DOHH2 (cell line): ENCODE results near the gene VPS37C.

ENCODE experiments used
- H3F3A ChIP-seq: fragments of 200-600 bp; sonication (generic), shearing (Covaris generic); 2 replicates; pipeline ENCODE4 v1.6.0; 2016; ENCODE audit warnings: antibody characterized with exemption, mild to moderate bottlenecking; ENCODE audit not compliant: control insufficient read depth, insufficient read depth
- H3K27ac ChIP-seq: fragments of 200-600 bp; sonication (generic); 2 replicates; pipeline ENCODE4 v1.5.1; 2014; ENCODE audit warnings: low read depth, mild to moderate bottlenecking, low read length, moderate library complexity
- H3K27me3 ChIP-seq: fragments of 200-600 bp; sonication (generic); 2 replicates; pipeline ENCODE4 v1.6.1; 2014; ENCODE audit warnings: mild to moderate bottlenecking, low read length, mixed read lengths; ENCODE audit not compliant: control insufficient read depth
- H3K36me3 ChIP-seq: fragments of 200-600 bp; sonication (generic); 2 replicates; pipeline ENCODE4 v1.6.1; 2014; ENCODE audit warnings: mild to moderate bottlenecking, low read length, moderate library complexity, mixed read lengths; ENCODE audit not compliant: control insufficient read depth
- H3K4me1 ChIP-seq: fragments of 200-600 bp; sonication (generic); 2 replicates; pipeline ENCODE4 v1.6.1; 2014; ENCODE audit warnings: mild to moderate bottlenecking, low read length, mixed read lengths; ENCODE audit not compliant: control insufficient read depth
- H3K4me2 ChIP-seq: fragments of 200-600 bp; sonication (generic); 2 replicates; pipeline ENCODE4 v1.6.0; 2014; ENCODE audit warnings: mild to moderate bottlenecking, low read length, moderate library complexity
- H3K4me3 ChIP-seq: fragments of 200-600 bp; sonication (generic); 2 replicates; pipeline ENCODE4 v1.5.1; 2014; ENCODE audit warnings: mild to moderate bottlenecking, low read length, mixed read lengths
- H3K79me2 ChIP-seq: fragments of 200-600 bp; sonication (generic); 2 replicates; pipeline ENCODE4 v1.6.1; 2014; ENCODE audit warnings: mild to moderate bottlenecking, low read length, mixed read lengths; ENCODE audit not compliant: control insufficient read depth
- H3K9me2 ChIP-seq: fragments of 200-600 bp; sonication (generic); replicated peaks from 2 replicates; pipeline ENCODE4 v1.6.1; 2014; ENCODE audit warnings: mild to moderate bottlenecking, low read length, mixed read lengths; ENCODE audit not compliant: control insufficient read depth
- H3K9me3 ChIP-seq: fragments of 200-600 bp; sonication (generic); 2 replicates; pipeline ENCODE4 v1.6.1; 2014; ENCODE audit warnings: antibody characterized with exemption, low read length, mixed read lengths; ENCODE audit not compliant: control insufficient read depth, insufficient read depth
- H4K20me1 ChIP-seq: fragments of 200-600 bp; sonication (generic); 2 replicates; pipeline ENCODE4 v1.6.0; 2014; ENCODE audit warnings: low read depth, mild to moderate bottlenecking, antibody characterized with exemption, low read length, moderate library complexity; ENCODE audit not compliant: control insufficient read depth, insufficient read depth
- EZH2phosphoT487 ChIP-seq: fragments of 200-600 bp; sonication (generic); IDR thresholded peaks from 2 replicates; pipeline ENCODE4 v1.6.1; 2017; ENCODE audit warnings: borderline replicate concordance, mild to moderate bottlenecking, antibody characterized with exemption, low read length, moderate library complexity, mixed read lengths
- TF ChIP-seq, protein P1 (sequence below): fragments of 200-600 bp; sonication (generic); IDR thresholded peaks from one replicate; pipeline ENCODE4 v1.5.1; 2014; ENCODE audit warnings: antibody characterized with exemption, mild to moderate bottlenecking, low read depth, low read length; ENCODE audit not compliant: poor library complexity, severe bottlenecking

The VPS37C gene

GRCh38 chr11:61157743-61158142, 3.5 kb downstream of the VPS37C start:
- H3K9me2 ChIP-seq, result no peaks in the 10 kb centered on the region
- H3K4me2 ChIP-seq, result no peak overlapping the region
- peaks cover 10% of the 10 kb centered on the region for H3K36me3 ChIP-seq
- no peak overlapping the region for H3K27ac ChIP-seq
- H3K4me1 ChIP-seq, result peaks cover 35% of the 10 kb centered on the region
- no peak overlapping the region for H3K4me3 ChIP-seq
- H3F3A ChIP-seq, result peaks cover 23% of the 10 kb centered on the region
- H4K20me1 ChIP-seq, result no peaks in the 10 kb centered on the region
- TF ChIP-seq, protein P1, sequence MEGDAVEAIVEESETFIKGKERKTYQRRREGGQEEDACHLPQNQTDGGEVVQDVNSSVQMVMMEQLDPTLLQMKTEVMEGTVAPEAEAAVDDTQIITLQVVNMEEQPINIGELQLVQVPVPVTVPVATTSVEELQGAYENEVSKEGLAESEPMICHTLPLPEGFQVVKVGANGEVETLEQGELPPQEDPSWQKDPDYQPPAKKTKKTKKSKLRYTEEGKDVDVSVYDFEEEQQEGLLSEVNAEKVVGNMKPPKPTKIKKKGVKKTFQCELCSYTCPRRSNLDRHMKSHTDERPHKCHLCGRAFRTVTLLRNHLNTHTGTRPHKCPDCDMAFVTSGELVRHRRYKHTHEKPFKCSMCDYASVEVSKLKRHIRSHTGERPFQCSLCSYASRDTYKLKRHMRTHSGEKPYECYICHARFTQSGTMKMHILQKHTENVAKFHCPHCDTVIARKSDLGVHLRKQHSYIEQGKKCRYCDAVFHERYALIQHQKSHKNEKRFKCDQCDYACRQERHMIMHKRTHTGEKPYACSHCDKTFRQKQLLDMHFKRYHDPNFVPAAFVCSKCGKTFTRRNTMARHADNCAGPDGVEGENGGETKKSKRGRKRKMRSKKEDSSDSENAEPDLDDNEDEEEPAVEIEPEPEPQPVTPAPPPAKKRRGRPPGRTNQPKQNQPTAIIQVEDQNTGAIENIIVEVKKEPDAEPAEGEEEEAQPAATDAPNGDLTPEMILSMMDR, result no peak
- no peak for TF ChIP-seq EZH2phosphoT487
- peaks cover 9% of the 10 kb centered on the region; the same call in 1 of the 2 replicates for H3K9me3 ChIP-seq
- peaks cover 57% of the 10 kb centered on the region for H3K79me2 ChIP-seq
- no peaks in the 10 kb centered on the region for H3K27me3 ChIP-seq

DNA sequence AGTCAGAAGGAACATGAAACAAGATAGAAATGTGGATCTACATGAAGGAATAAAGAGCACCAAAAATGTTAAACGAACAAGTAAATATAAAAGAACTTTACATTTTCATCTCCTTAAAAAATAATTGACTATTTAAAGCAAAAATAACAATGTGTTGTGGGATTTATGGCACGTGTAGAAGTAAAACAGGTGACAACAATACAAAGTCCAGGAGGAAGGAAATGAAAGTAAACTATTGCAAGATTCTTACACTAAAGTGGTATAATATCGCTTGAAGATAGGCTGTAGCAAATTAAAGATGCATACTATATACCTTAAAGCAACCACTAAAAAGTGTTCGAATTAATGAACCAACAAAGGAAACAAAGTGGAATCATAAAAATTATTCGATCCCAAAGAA, 5.5 kb downstream of the VPS37C start:
- Histone ChIP-seq H3K9me3 (peaks cover 9% of the 10 kb centered on the region; the same call in 1 of the 2 replicates), H3K4me3 (no peak overlapping the region), H3K4me2 (no peak overlapping the region), H3K36me3 (peaks cover 10% of the 10 kb centered on the region), H3K79me2 (peaks cover 69% of the 10 kb centered on the region), H4K20me1 (no peaks in the 10 kb centered on the region), H3F3A (peaks cover 22% of the 10 kb centered on the region), H3K27ac (no peak overlapping the region), H3K4me1 (peaks cover 24% of the 10 kb centered on the region), H3K27me3 (no peaks in the 10 kb centered on the region), H3K9me2 (no peaks in the 10 kb centered on the region)
- no peak for TF ChIP-seq EZH2phosphoT487
- TF ChIP-seq, protein P1, result no peak

- peaks cover 9% of the 10 kb centered on the region; the same call in 1 of the 2 replicates for H3K9me3 ChIP-seq
- no peak overlapping the region for H3K4me2 ChIP-seq
- no peak overlapping the region for H3K4me3 ChIP-seq
- no peaks in the 10 kb centered on the region for H4K20me1 ChIP-seq
- H3K79me2 ChIP-seq, result peaks cover 67% of the 10 kb centered on the region
- H3K4me1 ChIP-seq, result peaks cover 20% of the 10 kb centered on the region
- H3K36me3 ChIP-seq, result peaks cover 10% of the 10 kb centered on the region
- H3K9me2 ChIP-seq, result no peaks in the 10 kb centered on the region
- TF ChIP-seq EZH2phosphoT487, result no peak
- TF ChIP-seq, protein P1, result no peak
- peaks cover 18% of the 10 kb centered on the region for H3F3A ChIP-seq
- H3K27me3 ChIP-seq, result no peaks in the 10 kb centered on the region
- no peak overlapping the region for H3K27ac ChIP-seq
Observed at GRCh38 chr11:61155312-61155711, 5.9 kb downstream of the VPS37C start.
